NCI-H446 treated with DMSO at 0.1 percent for 48 hours (cell line): Measurements from ENCODE around the gene MTLN.
"Not testable (repeated sequence)": the region's sequence is repeated elsewhere in the genome, so short reads cannot be mapped to it uniquely, and the experiment has no call there.

ENCODE experiments used
- DNase-seq: peaks from one replicate; lab custom pipeline; 2025; lab: John Stamatoyannopoulos, UW

Gene MTLN

DNA sequence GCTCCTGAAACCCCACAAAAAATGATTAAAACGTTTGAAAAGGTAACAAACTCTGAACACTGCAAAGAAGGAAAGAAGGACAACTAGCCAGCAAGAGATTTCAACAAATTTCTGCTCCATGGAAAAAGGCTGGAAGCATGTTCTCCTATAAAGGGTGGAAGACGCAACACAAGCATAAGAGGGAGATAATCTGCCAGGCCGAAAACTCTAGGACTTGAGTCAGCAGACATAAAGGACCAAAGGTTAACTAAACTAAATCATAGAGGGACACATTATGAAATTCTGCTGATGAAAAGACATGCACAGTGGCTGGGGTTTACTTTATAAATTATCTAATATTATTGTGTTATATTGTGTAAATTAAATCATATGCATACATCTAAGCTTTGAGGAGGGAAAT lies 14.3 kb downstream of the MTLN start:
- DNase-seq = no peak

DNA sequence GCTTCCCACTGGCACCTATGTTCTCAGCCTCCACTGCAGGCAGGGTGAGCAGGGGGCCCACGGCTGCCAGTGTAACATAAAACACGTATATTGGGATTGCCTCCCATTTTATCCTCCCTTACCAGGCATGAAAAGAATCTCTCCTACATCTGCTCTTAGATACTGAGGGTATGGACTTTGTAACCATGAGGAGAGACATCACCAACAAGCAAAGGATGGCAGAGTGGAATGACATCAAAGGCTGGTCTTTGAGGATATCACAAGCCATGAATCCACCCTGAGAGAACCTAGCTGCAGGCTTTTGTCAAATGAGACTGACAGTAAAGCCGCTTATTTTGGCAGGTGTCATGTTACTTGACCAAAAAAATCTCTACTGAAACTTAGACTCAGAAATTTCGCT lies 14.9 kb downstream of the MTLN start:
- no peak for DNase-seq

- not testable (repeated sequence) for DNase-seq
Observed at GRCh38 chr2:110190169-110190568, 22.2 kb downstream of the MTLN start.

DNA sequence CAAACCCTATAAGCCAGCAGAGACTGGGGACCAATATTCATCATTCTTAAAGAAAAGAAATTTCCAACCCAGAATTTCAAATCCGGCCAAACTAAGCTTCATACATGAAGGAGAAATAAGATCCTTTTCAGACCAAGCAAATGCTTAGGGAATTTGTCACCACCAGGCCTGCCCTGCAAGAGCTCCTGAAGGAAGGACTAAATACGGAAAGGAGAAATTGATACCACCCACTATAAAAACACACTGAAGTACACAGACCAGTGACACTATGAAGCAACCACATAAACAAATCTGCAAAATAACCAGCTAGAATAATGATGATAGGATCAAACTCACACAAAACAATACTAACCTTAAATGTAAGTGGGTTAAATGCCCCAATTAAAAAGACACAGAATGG lies 29.9 kb downstream of the MTLN start:
- no peak for DNase-seq

GRCh38 chr2:110180036-110180435 lies 32.3 kb downstream of the MTLN start:
- no peak for DNase-seq

- no peak for DNase-seq
Observed at GRCh38 chr2:110173523-110173922, 38.8 kb downstream of the MTLN start.

GRCh38 chr2:110172506-110172905 lies 39.8 kb downstream of the MTLN start:
- DNase-seq = no peak

GRCh38 chr2:110170102-110170501 lies 42.2 kb downstream of the MTLN start:
- DNase-seq = no peak

- no peak for DNase-seq
Observed at GRCh38 chr2:110167326-110168000, 44.9 kb downstream of the MTLN start.

- DNase-seq = no peak
Observed at GRCh38 chr2:110166266-110166665, 46.1 kb downstream of the MTLN start.
